ENCODE results near the gene CCNQ.
"Not testable (repeated sequence)": the region's sequence is repeated elsewhere in the genome, so short reads cannot be mapped to it uniquely, and the experiment has no call there.

Gene CCNQ

DNA sequence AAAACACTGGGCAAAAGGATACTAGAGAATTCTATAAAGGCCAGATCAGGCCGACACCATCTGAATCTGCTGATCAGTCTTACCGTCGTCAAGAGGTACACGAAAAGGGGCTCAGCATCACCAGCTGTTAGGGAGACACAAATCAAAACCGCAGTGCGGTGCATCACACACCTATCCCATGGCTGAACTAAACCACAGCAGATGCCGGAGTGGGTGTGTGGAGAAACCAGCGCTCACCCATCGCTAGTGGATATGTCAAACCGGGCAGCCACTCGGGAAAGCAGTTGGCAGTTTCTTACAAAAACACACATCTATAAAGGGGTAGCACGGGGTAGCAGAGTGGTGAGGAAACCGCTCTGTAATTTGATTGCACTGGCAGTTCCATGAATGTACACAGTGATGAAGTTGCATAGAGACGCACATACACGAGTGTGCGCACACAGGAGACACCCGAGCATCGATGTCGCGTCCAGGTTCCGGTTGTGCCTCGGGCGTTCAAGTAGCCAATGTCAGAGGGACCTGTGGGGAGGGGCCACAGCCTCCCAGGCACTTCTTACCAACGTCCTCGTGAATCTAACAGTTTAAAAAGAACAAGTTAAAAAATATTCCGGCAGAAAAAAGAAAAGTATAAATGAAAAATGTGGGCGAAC lies 23.1 kb upstream of the CCNQ start:
- DNase-seq, result no peak

DNA sequence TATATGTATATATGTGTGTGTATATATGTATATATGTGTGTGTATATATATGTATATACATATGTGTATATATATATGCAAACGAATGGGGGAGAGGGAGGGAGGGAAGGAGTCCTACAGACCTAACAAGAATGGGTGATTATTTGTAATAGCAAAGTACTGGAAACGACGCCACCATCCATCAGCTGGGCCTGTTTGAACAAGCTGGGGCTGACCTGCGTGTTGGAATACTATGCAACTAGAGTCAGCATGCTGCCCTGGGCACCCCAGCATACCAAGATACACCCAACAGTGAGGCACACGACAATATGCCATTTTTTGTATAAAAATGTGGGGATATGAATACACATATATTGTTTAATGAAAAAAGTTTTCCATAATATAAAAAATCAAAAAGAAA lies 21.6 kb upstream of the CCNQ start:
- no peak for DNase-seq

DNA sequence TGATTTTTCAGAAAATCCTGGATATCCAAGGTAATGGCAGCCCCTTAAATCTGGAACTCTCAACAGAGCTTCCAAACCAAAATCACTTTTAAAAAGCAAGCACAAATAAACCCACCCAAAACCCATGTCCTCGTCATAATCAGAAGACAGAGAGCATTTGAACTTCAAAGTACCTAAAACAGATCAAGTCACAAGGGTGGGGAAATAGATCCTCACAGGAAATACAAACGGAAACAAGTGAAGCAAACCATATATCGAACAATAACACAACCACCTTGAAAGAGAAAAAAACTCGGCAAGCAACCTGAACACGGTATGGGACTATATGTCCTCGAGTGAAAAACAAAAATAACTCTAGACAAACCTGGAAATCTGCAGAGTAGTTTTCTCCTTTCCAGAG lies 15.9 kb upstream of the CCNQ start:
- no peak for DNase-seq

DNA sequence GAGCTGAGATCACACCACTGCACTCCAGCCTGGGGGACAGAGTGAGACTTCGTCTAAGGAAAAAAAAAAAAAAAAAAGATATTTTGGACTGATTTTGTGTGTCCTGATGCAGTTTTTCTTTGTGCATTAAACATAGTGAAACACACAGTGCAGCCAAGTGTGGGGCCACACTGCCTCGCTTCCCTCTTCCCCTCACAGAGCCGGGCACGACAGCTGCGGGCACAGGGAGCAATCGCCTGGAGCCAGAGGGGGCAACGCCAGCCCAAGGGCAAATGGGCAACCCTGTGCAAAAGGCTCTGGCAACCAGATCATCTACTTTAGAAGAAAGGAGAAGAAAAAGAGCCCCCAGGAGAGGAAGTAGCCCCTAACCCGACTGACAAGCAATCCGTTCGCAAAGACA lies 13.5 kb upstream of the CCNQ start:
- no peak for DNase-seq

DNA sequence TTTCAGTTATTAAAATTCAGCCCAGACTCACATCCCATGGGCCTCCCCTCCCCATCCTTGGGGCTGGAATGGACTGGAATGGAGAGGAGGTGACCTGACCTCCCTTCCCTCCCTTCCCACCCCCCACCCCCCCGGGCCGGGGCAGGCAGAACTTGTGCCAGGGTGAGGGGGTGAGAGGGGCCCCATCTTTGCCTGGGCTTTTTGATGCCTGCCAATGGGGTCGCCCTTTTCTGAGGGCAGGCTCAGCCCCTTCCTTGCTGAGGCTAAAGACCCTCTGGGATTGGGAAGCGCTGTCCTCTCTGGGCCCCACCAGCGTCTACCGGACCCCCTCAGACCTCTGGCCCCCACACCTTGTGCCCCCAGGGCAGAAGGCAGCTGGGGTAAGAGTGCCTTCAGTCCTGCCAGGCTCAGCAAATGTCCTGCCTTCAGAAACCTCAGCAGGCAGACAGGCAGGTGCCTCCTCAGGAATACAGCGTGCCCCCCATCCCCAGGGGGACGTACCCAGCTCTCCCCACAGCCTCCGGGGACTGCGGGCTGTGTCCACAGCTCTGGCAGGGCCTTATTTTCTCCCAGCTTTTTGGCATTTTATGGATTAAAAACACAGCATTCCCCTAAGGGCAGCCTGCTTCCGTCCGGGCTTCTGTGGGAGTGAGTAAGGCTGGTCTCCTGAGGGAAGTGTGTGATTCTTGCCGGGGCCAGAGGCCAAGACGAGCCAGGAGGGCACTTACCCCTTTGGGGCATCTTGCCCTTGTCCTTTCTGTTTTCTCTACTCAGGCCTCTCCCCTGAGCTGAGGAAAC lies 12.6 kb upstream of the CCNQ start:
- DNase-seq, result no peak

DNA sequence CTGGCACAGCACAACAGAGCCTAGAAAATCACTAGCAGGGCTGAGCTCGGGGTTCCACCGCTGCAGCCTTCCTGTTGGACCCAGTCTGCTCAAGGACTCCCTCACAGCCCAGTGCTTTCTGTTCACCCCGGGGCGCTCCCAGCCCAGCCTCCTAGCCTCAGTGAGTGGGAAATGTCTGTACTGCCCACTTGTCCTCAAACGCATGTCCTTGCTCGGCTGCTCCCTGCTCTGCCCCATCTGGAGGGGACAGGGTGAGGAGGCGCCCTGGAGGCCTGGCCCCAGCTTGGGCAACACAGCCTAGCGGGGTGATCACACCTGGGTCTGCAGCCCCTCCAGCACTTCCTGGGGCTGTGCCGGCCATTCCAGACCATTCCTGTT lies 11.9 kb upstream of the CCNQ start:
- no peak for DNase-seq

DNA sequence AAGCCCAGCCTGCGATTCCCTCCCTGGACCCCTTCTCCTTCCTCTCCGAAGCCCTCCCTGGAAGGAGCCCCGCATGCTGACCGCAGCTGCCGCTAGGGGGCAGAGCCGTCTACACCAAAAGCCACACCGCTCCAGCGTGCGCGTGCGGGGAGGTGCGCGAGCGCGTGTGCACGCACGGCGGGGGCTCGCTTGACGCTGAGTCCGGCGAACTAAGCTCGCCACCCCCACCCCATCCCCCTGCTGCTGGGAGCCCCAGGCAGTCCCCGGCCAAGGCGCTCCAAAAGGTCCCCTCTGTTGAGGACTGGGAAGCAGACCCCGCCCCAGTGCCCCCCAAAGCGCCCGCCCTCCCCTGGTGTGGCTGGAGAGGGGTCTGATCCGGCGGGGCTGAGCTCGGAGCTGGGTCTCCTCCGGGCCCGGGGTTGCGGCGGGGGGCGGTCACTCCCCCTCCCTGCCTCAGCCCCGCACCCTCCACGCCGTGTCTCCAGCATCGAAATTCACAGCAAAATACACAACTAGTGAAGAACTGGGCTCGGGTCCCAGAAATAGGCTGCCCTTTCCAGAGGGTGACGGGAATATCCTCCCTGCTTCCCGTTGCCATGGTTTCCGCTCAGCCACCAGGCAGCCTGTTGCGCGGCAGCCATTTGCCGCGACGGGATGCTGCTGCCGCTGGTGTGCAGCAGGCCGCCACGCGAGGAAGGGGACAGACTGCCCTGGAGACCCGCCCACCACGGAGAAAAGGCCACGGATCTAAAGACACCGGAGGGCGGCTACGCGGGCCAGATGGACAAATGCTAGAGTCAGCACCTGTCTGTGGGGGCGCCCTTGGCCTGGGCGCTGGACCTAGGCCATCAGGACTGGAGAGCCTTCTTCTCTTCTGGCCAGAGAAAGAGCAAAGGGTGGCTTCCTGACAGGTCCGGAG lies 11.2 kb upstream of the CCNQ start:
- peak; percentile 77 for DNase-seq

DNA sequence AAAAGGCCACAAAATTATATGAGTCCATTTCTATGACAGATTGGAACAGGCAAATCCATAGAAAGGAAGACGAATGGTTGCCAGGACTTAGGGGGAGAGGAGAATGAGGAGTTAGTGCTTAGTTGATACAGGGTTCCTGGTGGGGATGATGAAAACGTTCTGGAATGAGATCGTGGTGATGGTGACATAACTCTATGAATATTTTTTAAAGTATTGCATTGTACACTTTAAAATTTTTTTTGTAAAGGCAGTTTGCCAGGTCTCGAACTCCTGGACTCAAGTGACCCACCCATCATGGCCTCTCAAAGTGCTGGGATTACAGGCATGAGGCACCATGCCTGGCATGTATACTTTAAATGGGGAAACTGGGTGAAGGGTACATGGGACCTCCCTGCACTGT lies 9.9 kb upstream of the CCNQ start:
- no peak for DNase-seq

DNA sequence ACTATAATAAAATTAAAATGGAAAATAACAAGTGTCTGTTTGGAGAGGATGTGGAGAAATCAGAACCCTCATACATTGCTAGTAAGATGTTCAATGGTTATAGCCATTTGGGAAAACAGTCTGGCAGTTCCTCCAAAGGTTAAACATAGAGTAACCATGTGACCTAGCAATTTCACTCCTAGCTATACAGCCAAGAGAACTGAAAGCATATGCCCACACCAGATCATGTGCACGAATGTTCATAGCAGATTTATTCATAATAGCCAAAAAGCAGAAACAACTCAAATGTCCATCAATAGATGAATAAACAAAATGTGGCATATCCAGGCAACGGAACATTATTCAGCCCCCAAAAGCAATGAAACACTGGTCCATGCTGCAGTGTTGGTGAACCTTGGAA lies 9.4 kb upstream of the CCNQ start:
- DNase-seq, result no peak

DNA sequence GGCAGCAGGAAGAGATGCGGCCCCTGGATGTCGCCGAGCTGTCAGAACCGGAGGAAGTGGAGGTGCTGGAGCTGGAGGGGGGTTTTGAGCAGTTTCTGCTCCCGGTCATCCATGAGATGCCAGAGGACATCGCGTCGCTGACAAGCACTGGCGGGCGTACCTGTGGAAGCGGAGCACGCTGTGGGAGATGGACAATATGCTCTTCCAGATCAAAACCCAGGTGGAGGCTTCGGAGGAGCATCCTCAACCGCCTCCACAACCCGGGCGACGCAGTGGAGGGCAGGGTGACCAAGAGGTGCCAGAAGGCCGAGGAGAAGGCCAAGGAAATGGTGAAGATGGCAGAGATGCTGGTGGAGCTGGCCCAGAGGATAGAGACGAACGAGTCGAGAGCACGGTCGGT lies 7.6 kb upstream of the CCNQ start:
- DNase-seq, result no peak

DNA sequence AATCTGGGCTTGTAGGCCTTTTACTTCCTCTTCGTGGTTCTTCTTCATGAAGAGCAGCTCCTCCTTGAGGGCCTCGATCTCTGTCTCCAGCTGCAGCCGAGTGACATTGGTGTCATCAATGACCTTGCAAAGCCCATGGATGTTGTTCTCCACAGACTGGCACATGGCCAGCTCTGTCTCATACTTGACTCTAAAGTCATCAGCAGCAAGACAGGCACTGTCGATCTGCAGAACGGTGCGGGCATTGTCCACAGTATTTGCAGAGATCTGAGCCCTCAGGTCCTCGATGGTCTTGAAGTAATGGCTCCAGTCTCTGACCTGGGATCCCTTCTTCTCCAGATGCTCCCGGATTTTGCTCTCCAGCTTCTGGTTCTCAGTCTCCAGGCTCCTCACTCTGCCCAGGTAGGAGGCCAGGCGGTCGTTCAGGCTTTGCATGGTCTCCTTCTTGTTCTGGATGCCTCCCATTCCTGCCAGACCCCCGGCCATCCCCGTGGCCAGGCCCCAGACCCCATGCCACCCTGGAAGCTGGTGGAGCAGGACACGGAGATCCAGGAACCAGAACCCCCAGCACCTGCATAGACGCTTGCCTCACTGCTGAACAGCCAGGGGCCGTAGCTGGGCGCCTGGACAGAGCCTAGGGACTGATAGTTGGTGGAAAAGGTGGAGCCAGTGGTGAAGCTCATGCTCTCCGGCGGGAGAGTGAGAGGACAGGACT lies 5.9 kb upstream of the CCNQ start:
- not testable (repeated sequence) for DNase-seq

DNA sequence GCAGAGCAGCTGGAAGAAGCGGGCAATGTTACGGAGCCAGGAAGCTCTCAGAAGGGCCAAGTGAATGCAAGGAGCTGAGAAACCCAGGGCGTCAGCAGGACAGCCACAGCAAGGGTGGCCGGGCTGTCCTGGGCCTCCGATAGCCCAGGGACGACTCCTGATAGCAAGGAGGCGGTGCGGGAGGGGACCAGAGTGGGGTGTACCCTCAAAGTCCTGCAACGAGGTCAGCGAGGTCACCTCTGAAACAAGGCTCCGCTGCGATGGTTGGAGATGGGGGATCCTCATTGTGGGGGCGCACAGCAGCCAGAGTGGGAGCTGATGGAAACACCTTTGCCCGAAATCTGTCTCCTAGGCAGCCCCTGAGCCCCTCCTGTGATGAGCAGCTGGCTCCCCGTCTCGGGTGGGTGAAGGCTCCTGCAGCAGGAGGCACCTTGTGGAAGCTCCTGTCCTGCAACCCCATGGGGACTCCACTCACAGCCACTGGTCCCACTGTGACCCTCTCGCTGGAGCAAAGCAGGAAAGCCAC lies 4.3 kb upstream of the CCNQ start:
- DNase-seq, result no peak

DNA sequence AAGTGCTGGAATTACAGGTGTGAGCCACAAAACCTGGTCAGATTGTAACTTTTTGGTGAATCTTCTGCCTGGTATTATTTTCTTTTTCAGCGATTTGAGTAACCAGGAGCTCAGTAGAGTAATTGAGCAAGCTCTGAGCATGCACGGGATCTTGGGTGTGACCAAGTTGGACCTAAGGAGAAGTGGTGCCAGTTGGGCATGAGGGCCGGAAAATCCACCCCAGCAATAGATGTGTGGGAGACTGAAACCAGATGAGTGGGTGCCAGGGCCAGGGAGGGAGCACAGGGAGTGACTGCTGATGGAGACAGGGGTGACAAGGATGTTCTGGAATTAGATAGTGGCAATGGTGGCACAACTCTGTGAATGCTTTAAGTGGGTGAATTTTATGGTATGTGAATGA lies 3.7 kb upstream of the CCNQ start:
- no peak for DNase-seq

DNA sequence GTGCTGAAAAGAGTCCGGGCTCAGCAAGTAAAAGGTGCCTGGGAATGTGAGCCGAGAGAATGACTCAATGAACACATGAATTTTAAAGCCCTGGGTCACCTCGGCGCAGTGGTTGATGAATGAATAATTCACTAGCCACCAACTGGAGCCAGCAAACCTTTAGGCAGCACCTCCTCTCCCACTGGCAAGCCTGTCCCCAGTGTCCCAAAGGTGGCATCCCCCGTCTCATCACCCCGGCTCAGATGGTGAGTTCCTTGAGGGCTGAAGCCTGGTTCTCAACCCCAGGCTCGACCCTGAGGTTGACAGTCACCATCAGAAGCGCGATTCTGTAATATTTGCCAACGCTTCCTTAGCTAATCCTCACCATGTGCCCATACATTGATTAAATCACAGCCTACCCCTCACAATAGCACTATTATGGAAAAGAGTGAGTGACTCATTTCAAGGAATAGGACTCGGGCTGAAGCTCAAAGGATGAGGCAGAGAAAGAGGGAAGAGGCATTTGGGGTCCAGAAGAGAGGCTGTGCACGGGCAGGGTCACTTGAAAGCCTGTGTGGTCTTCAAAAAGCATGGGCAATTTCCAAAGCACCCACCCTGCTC lies 2.7 kb upstream of the CCNQ start:
- DNase-seq, result no peak

DNA sequence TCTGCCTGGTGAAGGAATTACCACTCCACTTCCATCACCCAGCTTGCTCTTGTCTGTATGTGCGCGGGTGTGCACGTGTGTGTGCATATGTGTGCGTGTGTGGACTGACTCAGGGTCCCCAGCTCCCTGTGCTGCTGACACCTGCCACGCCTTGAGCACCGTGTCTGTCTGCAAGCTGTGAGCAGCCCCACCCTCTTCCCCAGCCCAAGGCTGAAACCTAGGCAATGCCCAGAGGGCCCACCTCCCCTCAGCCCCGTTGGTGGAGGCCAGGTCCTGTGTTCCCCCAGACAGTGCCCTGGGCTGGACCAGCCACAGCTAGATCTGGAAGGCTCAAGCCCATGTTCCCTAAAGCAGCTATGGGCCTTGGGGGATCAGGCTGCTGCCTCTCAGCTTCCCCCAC lies 2.0 kb upstream of the CCNQ start:
- no peak for DNase-seq

DNA sequence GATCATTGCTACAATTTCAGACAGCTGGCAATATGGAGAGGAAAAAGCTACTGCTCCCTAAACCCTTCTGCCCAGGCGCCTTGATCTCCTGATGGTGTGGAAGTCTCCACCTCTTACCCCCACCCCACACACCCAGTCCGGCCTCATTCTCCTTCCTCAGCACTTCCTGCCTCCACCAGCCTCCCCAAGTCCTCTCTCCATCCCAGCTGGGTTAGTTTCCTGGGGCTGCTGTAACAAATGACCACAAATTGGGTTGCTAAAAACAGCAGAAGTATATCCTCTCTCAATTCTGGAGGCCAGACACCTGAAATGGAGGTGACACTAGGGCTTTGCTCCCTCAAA lies 1.1 kb upstream of the CCNQ start:
- no peak for DNase-seq

DNA sequence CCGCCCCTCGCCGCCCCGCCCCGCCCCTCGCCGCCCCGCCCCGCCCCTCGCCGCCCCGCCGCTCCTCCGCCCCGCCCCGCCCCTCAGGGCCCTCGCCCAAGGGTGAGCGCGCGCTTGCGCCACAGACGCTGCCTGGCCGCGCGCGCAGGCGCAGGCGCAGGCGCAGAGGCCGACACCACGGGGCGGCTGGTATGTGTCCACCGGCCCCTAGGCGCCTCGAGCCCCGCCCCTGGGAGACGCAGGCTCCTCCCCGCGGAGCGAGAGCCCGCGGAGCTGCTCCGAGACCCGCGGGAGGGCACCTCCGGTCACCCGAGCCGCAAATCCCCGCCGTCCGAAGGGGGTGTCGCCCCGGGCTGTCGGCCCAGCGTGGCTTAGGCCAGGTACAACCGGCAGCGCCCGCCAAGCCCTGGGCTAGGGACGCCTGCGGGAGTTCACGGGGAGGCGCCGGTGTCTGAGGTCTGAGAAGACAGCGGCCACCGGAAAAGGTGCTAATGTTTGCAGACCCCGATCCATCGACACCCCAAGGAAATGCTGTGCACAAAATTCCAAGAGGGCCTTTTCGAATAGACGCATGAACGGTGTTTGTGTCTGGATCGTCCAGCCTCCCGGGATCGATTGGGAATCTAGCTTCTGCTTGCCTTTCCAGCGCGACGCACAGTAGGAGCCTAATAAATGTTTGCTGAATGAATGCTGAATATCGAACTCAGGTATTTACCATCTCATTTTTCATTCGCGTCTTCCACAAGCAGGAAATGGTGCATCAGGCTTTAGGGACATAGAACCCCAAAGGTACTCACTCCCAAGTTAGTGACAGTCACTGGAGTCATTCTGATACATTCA lies 473 bp upstream of the CCNQ start:
- peak; percentile 79 for DNase-seq

DNA sequence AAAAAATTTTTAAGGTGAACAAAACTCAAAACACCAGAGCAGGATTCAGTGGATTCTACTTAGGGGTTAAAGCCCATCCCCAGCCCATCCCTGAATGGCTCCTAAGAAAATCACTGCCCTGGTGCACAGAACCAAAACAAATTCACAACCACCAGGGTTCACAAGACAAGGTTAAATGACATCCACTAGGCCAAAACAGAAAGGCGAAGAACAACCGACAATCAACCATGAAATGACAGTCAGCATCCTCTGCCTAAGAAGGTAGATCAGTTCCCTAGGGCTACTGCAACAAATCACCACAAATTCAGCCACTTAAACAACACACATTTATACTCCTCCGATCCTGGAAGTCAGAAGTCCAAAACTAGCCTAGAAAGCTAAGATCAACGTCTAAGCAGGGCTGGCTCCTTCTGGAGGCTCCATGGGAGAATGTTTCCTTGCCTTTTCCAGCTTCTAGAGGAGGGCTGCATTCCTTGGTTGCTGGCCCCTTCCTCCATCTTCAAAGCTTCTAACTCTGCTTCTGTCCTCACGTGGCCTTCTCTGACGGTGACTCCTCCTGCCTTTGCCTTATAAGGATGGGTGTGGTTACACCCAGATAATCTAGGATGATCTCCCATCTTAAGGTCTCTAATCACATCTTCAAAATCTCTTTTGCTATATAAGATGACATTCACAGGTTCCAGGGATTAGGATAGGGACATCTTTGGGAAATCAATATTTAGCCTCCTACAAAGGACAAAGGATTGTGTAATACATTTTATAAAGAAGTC lies 1.8 kb downstream of the CCNQ start:
- DNase-seq, result no peak

DNA sequence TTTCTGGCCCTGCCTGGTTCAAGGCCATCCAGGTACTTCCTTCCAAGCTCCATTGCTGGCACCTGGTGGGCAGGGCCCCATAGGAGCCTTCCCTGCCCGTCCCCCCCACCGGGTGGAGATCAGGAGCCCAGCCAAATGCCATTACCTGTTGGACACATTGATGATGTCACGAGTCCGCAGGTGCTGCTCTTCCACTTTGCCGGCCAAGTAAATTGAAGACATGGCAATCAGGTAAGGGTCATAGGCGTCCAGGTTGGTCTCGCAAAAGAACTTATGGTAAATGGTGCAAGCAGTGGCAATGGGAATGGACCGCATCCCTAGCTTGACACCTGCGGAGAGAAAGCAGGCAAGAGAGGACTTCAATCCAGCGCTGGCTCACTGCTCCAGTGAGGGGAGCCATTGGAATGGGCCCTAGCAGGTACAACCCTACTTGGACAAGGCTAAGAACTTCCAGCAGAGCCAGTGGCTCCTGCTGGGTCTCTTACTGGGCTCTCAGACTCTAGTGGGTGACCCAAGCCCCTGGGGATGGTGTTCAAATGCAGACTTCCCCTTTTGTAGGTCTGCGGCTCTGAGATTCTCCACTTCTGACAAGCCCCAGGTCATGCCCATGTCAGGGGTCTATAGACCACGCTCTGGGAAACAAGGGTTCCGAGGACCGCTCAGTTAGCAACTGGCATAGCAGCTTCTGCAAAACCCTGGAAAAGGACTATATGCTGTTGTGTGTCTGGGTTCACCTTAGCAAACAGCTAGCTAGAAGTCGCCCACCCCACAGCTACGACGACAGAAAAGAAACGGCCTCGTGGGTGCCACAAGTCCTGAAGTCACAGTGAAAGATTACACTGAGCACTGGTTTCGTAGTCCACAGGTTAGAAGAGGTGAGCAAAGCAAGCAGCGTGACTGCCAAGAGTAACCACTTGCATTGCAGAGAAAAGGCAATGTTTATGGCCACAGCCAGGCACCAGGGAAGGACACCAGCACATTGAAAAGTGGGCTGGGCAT lies 2.8 kb downstream of the CCNQ start:
- no peak for DNase-seq

DNA sequence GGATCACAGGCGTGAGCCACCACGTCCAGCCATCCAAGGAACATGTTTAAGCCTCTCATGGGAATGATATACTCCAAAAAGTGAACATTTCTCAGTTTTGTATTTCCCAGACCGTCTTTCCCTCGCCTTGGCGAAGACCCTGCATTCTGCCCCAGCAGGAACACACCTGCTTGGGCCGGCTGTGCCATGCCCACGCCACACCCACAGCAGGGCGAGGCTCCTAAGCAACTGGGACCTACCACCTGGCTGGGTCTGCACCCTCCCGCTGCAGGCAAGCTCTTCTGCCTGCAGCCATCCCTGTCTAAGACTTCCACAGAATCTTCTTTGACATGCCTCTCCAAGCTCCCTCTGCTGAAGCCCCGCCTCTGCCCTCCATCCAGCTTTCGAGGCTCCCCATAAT lies 3.6 kb downstream of the CCNQ start:
- DNase-seq, result no peak
